Omental fat pad (tissue), 4 donors: ENCODE measurements around the gene CARD19. TPM values are rescaled to one million over a fixed set of nuclear protein-coding genes. Genes with fewer than 3 reads are reported as not detected.

Source experiments
- ATAC-seq: fragments of 150-250 bp; one replicate; pipeline ENCODE4 v1.9.1; 2016; ENCODE audit warnings: mild to moderate bottlenecking, moderate library complexity; ENCODE audit not compliant: low FRiP score
- DNase-seq: peaks from one replicate; pipeline ENCODE4 v3.0.0-alpha.2; 2019; ENCODE audit warnings: low spot score
- total RNA-seq, 4 donors: library from RNA; depleted of rRNA; stranded (reverse); fragments of >200 nt; gene quantifications; one replicate each; pipeline ENCODE4 v1.1.0, GENCODE V29; 2016
- TF ChIP-seq, protein P1 (sequence below), 3 donors: fragments of 450-650 bp; IDR thresholded peaks; one replicate each; pipeline ENCODE4 v1.5.1; 2016 to 2017; ENCODE audit warnings: antibody characterized with exemption in 3 of 3, mild to moderate bottlenecking in 3 of 3, moderate library complexity in 2 of 3

CARD19 gene
- total RNA-seq, 4 donors from 2014 or later = 45.7 to 76.5 (median 57.9) TPM

DNA sequence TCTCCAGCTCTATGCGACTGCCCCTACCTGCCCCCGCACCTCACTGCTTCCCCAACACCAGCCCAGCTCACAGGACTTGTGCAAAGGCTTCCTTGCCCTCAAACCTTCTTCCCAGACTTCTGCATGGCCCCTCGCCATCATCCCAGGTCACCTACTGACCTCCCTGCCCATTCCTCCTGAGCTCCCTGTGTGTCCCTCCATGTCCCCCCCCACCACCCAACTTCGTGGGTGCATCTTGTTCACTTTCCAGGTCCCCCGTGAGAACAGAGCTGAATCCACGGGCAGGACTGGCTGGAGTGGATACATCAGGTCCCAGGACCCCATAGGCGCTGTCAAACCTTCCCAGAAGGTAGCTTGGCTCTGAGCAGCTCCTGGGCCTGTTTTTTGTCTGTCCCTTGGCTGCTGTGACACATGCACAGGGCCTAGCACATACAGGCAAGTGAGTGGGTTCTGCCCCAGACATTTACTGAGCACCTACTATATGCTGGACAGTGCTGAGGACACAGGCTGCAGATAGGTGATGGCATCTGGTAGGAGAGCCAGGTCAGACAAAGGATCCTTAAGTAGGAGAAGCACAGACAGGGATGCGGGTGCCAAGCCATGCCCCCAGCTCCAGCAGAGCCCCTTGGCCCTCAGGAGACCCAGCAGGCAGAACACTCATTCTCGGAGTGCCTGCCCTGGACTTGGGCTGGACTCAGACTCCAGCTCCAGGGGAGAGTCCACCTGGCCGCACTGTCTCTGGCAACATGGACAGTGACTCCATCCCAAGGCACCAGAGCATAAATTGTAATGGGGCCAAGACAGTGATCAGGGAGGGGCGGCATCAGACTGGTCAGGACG lies 23.1 kb downstream of the CARD19 start:
- TF ChIP-seq, protein P1, sequence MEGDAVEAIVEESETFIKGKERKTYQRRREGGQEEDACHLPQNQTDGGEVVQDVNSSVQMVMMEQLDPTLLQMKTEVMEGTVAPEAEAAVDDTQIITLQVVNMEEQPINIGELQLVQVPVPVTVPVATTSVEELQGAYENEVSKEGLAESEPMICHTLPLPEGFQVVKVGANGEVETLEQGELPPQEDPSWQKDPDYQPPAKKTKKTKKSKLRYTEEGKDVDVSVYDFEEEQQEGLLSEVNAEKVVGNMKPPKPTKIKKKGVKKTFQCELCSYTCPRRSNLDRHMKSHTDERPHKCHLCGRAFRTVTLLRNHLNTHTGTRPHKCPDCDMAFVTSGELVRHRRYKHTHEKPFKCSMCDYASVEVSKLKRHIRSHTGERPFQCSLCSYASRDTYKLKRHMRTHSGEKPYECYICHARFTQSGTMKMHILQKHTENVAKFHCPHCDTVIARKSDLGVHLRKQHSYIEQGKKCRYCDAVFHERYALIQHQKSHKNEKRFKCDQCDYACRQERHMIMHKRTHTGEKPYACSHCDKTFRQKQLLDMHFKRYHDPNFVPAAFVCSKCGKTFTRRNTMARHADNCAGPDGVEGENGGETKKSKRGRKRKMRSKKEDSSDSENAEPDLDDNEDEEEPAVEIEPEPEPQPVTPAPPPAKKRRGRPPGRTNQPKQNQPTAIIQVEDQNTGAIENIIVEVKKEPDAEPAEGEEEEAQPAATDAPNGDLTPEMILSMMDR (IDR thresholded peaks at IDR 0.05) = no peak
- peak; percentile 22 for DNase-seq
- ATAC-seq = no peak

DNA sequence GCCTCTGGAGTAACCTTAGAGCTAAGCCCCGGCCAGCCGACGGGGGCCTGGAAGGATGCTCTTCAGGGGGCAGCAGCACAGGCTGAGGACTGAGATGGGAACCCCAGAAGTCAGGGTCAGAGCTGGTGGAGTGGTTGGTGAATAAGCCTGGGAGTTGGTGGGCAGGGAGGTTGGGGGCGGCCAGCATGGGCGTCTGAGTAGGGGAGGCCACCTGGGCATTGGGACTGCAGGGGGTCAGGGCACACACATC lies 23.6 kb downstream of the CARD19 start:
- ATAC-seq = no peak
- TF ChIP-seq, protein P1 (IDR thresholded peaks at IDR 0.05) = no peak

DNA sequence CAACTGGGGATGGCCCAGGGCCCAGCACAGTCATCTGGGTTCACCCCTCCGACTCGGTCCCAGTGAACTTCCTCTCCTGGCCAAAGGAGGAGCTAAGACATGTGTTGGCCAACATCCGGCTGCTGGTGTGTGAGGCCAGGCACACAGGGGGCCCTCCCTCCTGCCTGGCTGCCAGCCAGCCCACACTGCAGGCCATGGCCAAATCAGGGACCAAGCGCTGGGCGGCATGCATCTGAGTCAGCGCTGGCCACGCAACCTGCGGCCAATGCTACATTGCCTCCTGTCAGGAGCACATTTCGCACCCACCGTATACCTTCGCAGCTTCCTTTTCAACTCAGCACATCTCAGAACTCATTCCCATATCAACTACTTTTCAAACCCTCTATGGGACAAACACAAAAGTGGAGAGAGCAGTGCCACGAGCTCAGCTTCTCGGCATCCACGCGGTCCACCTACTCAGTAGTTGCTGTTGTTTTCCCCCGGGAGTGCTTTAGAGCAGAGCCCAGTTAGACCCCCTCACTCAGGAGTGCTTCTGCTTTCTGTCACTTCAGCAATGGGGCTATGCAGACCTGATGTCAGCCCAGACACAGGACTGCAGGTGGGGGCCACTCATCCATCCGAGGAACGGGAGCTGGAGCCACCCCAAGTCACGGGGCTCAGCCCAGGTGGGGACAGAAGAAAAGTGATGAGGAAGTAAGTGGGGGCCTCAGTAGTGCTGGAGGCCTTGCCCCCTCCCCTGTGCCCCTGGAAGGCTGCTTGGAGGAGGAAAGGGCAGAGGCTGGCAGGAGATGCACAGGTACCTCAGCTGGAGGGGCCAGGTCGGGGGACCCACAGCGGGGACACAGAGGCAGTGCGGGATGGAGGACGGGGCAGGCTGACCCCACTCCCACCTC lies 24.2 kb downstream of the CARD19 start:
- peak; percentile 89 for DNase-seq
- TF ChIP-seq, protein P1 (IDR thresholded peaks at IDR 0.05) = peak in 1 of 3 donors; percentile 25
- peak; percentile 85 for ATAC-seq

More for the DNA sequence above, 23.6 kb downstream of the CARD19 start:
- DNase-seq = no peak

DNA sequence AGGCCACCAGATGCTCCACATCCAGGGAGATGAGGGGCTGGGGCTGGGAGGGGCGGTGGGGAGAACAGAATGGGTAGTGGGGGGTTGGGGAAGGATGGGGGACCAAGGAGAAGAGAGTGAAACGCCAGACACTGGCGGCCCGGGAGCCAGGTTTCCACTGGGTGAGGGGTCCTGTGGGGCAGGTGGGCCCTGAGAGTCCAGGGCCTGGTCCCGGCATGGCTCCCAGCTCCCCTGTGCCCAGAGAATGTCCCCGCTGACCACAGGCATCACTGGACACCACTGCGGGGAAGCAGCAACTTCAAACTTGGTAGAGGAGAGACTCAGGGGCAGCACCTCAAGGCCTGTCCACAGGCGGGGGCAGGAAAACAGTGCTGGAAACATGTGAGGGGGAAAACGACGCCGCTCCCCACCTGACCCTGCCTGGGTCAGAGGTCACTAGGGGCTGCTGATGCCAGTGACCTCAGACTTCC lies 24.9 kb downstream of the CARD19 start:
- TF ChIP-seq, protein P1 (IDR thresholded peaks at IDR 0.05) = no peak
- ATAC-seq (no peak), DNase-seq (peak; percentile 19)

DNA sequence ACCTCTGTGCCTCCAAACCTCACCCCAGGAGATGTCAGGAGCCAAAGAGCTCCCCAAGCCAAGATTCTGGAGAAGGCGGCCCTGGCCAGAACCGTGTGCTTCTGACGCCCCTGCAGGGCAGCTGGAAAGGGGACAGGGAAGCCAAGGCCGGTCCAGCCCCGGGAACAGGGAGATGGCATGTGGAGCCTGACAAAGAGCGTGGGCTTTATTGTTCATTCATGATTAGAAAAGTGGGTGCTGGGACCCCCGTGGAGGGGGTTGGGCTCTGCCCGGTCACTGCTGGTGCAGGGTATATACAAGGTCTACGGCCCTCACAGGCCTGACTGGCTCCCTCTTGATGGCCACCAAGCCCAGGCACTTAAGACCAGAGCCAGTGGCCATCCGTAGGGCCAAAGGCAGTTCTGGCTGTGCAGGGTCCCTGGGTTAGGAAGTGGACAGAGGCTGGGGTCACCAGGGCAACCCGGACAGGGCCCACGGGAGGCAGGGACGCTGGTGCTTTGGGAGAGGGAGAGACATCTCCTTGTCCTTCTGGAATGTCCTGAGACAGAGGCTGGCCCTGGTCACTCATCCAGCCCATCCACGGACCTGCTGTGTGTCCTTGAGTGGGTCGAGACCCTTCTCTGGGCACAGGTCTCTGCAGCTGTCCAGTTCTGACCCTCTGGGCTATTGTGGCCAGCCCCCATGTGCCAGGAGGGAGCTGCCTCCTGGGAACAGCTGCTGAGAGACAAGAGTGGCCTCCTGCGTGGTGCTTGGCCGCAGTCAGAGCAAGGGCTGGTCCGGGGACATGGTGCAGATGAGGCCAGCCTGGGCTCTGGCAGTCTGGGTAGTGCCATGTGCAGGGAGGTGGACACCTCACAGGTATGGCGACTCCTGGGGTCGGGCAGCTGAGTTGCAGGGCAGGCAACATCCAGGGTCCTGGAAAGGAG lies 25.6 kb downstream of the CARD19 start:
- TF ChIP-seq, protein P1 (IDR thresholded peaks at IDR 0.05) = no peak
- no peak for ATAC-seq
- DNase-seq = peak; percentile 21

DNA sequence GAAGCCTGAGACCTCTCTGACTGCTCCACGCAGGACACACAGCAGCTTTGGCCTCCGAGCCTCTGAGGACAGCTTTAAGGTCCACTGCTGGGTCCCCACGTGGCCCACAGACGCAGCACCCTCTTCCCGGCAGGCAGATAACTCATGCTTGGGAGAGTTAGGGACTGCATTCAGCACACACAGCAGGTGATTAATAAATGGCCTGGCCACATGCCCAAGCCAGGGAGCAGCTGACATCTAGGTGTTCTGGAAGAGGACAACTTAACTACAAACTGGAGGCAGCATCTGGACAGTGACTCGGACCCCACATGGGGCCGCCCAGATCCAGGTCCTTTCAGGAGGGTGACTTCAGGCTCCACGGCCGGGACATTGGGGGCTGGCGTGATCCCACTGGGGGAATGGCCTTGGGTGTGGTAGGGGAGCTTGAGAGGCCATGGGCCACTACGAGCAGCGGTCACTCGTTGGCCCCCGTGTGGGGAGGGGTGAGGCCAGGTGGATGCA lies 26.8 kb downstream of the CARD19 start:
- TF ChIP-seq, protein P1 (IDR thresholded peaks at IDR 0.05) = no peak
- no peak for ATAC-seq
- peak; percentile 22 for DNase-seq
